LNCaP clone FGC (cell line): ENCODE measurements around the gene SKI.
"Not testable (repeated sequence)": the region's sequence is repeated elsewhere in the genome, so short reads cannot be mapped to it uniquely, and the experiment has no call there.

Experiments used
- DNase-seq: peaks from one replicate; pipeline ENCODE4 v3.0.0-alpha.2; 2011; ENCODE audit warnings: low read depth
- H3K4me3 ChIP-seq: 2 replicates; pipeline ENCODE4 v1.5.1; 2011; ENCODE audit warnings: mild to moderate bottlenecking, low read depth, low read length, control low read depth
- TF ChIP-seq, protein P1 (sequence below): IDR thresholded peaks from 2 replicates; pipeline ENCODE4 v1.5.1; 2012; ENCODE audit warnings: mild to moderate bottlenecking; ENCODE audit not compliant: control insufficient read depth, insufficient read depth; ENCODE audit errors: extremely low read depth

Gene SKI

DNA sequence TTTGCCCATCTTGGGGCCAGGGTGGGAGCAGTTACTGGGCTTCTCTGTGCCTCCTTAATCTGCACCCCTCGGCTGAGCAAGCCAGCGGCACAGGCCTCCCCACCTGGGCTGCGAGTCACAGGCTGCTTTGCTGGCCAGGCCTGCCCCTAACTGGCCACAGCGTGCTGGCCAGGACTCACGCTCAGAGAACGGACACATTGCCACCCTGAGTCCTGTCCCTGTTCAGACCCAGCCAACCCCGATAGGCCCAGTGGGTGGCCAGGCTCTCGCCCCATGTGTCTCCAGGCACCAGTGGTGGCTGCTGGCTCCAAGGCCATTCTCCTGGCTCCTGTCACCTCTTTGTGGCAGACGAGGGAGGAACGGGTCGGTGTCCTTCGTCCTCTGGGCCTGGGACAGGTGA lies 101.9 kb downstream of the SKI start:
- TF ChIP-seq, protein P1, sequence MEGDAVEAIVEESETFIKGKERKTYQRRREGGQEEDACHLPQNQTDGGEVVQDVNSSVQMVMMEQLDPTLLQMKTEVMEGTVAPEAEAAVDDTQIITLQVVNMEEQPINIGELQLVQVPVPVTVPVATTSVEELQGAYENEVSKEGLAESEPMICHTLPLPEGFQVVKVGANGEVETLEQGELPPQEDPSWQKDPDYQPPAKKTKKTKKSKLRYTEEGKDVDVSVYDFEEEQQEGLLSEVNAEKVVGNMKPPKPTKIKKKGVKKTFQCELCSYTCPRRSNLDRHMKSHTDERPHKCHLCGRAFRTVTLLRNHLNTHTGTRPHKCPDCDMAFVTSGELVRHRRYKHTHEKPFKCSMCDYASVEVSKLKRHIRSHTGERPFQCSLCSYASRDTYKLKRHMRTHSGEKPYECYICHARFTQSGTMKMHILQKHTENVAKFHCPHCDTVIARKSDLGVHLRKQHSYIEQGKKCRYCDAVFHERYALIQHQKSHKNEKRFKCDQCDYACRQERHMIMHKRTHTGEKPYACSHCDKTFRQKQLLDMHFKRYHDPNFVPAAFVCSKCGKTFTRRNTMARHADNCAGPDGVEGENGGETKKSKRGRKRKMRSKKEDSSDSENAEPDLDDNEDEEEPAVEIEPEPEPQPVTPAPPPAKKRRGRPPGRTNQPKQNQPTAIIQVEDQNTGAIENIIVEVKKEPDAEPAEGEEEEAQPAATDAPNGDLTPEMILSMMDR: no peak
- DNase-seq: no peak
- no peak overlapping the region for H3K4me3 ChIP-seq

DNA sequence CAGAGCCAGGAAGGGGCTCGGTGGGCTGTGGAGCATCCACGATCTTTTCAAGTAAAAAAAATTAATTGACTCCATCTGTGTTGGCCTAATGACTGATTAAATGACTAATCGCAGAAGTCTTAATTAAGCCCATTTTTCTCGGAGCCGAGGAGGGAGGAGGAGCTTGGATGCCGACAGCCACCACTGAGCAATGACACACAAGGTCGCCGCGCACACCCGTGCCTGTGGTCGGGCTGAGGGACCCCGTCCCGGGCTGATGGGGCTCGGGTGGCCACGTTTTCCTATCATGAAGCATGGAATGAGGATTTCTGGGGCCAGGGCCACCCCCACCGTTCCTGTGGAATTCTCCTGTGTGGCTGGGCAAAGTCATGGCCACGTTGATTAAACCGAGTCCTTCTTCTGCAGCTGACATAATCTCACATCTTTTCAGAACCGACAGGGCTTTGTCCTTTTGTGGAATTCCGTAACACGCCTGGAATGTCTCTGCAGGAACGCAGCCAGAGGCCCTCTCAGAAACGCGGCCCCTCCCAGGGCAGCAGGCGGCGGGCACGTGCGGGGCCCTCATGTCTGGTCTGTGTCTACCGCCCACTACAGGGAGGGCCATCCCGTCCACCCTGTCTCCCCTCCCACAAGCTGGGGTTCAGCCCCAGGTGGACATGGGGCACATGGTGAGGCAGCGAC lies 102.5 kb downstream of the SKI start:
- no peak for DNase-seq
- TF ChIP-seq, protein P1: no peak

DNA sequence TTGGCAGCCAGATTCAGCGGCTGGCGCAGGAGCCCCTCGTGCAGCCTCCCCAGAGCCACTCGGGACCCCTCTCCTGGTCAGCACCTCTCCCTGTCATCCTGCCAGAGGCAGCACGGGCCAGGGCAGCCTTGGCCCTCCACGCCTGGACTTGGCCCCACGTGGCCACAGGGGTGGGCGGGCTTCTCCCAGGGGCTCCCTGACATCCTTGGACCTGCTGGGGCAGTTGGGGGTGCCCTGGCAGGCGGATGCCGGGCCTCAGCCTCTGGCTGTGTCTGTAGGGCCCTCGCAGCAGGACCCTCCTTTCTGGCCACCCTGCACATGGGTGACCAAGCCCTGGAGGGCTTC lies 103.1 kb downstream of the SKI start:
- DNase-seq: no peak
- TF ChIP-seq, protein P1: no peak
- no peak overlapping the region for H3K4me3 ChIP-seq

More for the DNA sequence above, 102.5 kb downstream of the SKI start:
- H3K4me3 ChIP-seq: no peak overlapping the region

DNA sequence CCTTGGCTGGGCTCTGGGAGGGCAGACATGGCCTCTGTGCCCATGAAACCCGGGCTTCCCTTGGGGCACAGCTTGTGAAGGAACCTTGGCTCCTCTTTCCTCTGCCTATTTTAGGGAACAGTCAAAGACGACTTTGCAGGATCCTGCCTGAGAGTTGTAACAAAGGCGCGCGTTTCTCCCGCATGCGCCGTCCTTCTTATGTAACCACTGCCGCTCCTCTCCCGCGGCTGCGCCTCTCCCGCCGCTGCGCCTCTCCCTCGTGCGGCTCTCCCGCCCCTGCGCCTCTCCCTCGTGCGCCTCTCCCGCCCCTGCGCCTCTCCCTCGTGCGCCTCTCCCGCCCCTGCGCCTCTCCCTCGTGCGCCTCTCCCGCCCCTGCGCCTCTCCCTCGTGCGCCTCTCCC lies 103.5 kb downstream of the SKI start:
- not testable (repeated sequence) for H3K4me3 ChIP-seq, DNase-seq

DNA sequence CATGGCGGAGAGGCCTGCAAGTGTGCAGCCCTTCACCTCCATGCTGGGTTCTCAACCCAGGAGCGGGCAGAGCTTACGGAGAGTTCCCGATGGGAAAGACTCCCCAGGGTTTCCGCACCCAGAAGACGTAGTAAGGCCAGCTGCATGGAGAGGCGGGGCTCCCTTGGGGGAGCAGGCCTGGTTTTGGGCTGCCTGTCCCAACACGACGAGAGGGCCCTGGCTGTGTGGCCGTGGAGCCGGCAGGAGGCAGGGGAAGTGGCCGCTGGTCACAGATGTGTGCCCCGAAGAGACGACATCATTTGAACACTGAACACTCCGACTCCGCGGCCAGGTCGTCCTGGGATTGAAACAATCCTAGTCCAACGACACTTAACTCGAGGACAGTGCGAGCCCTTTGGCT lies 106.2 kb downstream of the SKI start:
- TF ChIP-seq, protein P1: no peak
- H3K4me3 ChIP-seq: no peak overlapping the region
- DNase-seq: no peak

DNA sequence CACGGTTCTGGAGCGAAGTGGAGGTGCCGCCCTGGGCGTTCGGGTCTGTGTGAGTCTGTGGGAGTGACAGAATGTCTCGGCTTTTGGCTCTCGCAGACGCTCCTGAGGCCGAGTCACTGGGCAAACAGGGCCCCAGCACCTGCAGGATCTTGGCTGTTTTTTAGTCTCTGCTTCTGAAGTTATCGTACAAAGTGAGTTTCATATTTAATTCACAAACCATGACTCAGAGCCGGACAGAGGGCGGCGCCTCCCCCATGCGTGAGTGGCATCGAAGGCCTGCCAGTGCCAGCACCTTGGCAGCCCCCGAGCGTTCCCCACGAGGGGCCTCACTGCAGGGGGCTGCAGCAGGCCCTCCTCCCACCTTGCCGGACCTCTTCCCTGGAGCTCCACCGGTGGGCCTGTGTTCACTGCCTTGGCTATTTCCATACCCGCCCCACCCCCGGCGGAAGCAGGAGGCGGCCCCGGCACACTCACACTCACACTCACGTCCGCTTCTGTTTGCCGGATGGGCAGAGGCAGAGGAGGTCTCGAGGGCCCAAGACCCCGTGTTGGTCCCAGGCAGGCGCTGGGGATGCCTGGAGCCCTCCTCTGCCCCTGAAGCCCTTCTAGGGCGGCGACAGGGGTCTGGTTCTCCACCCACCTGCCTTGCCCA lies 106.9 kb downstream of the SKI start:
- TF ChIP-seq, protein P1: no peak
- no peak overlapping the region for H3K4me3 ChIP-seq
- no peak for DNase-seq

DNA sequence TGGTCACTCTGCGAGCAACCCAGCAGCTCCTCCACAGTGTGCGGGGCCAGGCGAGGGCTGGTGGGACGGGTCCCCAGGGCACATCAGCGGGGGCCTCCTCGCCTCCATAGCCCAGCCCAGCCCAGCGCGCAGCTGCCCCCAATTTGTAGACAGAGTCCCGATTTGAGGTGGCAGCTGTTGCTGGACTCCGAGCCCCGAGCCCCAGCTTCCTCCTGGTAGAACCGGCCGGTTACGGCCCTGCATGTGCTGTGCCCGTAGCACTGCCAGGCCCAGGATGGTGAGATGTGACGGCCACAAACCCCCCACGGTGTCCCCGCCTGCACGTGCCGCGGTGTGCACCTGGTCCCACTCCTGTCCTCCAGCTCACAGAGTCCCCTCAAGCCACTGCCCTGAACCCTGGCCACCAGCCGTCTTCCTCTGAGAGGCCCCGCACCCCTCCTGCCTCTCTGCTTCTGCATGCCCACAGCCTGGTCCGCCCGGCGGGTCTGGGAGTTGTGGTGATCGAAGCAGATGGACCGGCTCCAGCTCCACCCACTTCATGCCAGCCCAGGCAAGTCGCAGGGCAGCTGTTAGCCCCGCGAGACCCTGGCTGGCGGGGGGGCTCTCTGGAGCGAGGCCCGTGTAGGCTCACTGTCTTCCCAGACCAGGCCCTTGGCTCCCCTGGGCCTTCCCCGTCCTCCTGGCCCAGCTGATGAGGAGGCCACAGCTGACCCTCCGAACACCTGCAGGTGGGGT lies 107.8 kb downstream of the SKI start:
- no peak overlapping the region for H3K4me3 ChIP-seq
- no peak for DNase-seq
- TF ChIP-seq, protein P1: no peak
